NOMO-1 treated with DMSO at 0.1 percent for 48 hours (cell line): ENCODE data around the gene CDH16.
"Not testable (repeated sequence)": the region's sequence is repeated elsewhere in the genome, so short reads cannot be mapped to it uniquely, and the experiment has no call there.

Experiments used
- DNase-seq: peaks from one replicate; lab custom pipeline; 2025; ENCODE audit not compliant: unreplicated experiment; lab: John Stamatoyannopoulos, UW

CDH16 gene

GRCh38 chr16:66898933-66899309 lies 19.8 kb downstream of the CDH16 start:
- no peak for DNase-seq

- no peak for DNase-seq
Measured at GRCh38 chr16:66898207-66898606, 20.5 kb downstream of the CDH16 start.

GRCh38 chr16:66896682-66897081 lies 22.0 kb downstream of the CDH16 start:
- DNase-seq = not testable (repeated sequence)

- DNase-seq = no peak
Measured at GRCh38 chr16:66895999-66896398, 22.7 kb downstream of the CDH16 start.

- DNase-seq = no peak
Measured at GRCh38 chr16:66895689-66895979, 23.1 kb downstream of the CDH16 start.

- DNase-seq = peak; percentile 55
Measured at GRCh38 chr16:66894948-66895688, 23.6 kb downstream of the CDH16 start.

GRCh38 chr16:66894055-66894454 lies 24.6 kb downstream of the CDH16 start:
- no peak for DNase-seq

GRCh38 chr16:66891797-66892196 lies 26.9 kb downstream of the CDH16 start:
- no peak for DNase-seq

- DNase-seq = no peak
Measured at GRCh38 chr16:66891360-66891759, 27.3 kb downstream of the CDH16 start.

- no peak for DNase-seq
Measured at GRCh38 chr16:66890799-66891198, 27.9 kb downstream of the CDH16 start.

GRCh38 chr16:66889622-66890021 lies 29.1 kb downstream of the CDH16 start:
- no peak for DNase-seq

GRCh38 chr16:66888647-66889615 lies 29.8 kb downstream of the CDH16 start:
- no peak for DNase-seq

- no peak for DNase-seq
Measured at GRCh38 chr16:66886914-66887313, 31.8 kb downstream of the CDH16 start.

- no peak for DNase-seq
Measured at GRCh38 chr16:66886321-66886720, 32.4 kb downstream of the CDH16 start.

GRCh38 chr16:66885491-66885890 lies 33.2 kb downstream of the CDH16 start:
- DNase-seq = no peak

- DNase-seq = no peak
Measured at GRCh38 chr16:66882702-66883101, 36.0 kb downstream of the CDH16 start.

- DNase-seq = no peak
Measured at GRCh38 chr16:66881964-66882508, 36.6 kb downstream of the CDH16 start.

GRCh38 chr16:66881560-66881959 lies 37.1 kb downstream of the CDH16 start:
- no peak for DNase-seq

GRCh38 chr16:66881014-66881417 lies 37.7 kb downstream of the CDH16 start:
- no peak for DNase-seq

- peak; percentile 84 for DNase-seq
Measured at GRCh38 chr16:66880288-66881013, 38.2 kb downstream of the CDH16 start, which contains the start of gene PDP2. Gene PDP2 (plus strand): TSS chr16:66880515. CDS start chr16:66884285, 3,770 bp downstream.

- DNase-seq = peak; percentile 36
Measured at GRCh38 chr16:66878067-66878466, 40.6 kb downstream of the CDH16 start.
